HL-60 (cell line): Measurements from ENCODE around the gene CLIC1.

ENCODE experiments used
- DNase-seq, 2 experiments: peaks; one replicate each; pipeline ENCODE4 v3.0.0-alpha.2; 2010 to 2020; ENCODE audit warnings: low read depth in 1 of 2, low spot score in 1 of 2
- H3K27ac ChIP-seq: fragments of 250-450 bp; sonication (Bioruptor Pico); replicated peaks from 2 replicates; pipeline ENCODE4 v1.5.1; 2020; ENCODE audit warnings: mild to moderate bottlenecking, moderate library complexity
- H3K27me3 ChIP-seq: fragments of 250-450 bp; sonication (Bioruptor Pico); 2 replicates; pipeline ENCODE4 v1.5.1; 2021; ENCODE audit warnings: mild to moderate bottlenecking, moderate library complexity; ENCODE audit not compliant: insufficient read depth, poor library complexity, severe bottlenecking
- H3K4me3 ChIP-seq: replicated peaks from 2 replicates; pipeline ENCODE4 v1.5.1; 2011; ENCODE audit warnings: mild to moderate bottlenecking, control low read depth, low read length; ENCODE audit not compliant: insufficient read depth
- GABPA ChIP-seq: IDR thresholded peaks from 2 replicates; pipeline ENCODE4 v1.6.1; 2012; ENCODE audit warnings: low read depth
- POLR2AphosphoS5 ChIP-seq: IDR thresholded peaks from 2 replicates; pipeline ENCODE4 v1.6.1; 2012; ENCODE audit warnings: low read depth
- SPI1 ChIP-seq: IDR thresholded peaks from 2 replicates; pipeline ENCODE4 v1.6.1; 2012; ENCODE audit warnings: low read depth, mild to moderate bottlenecking, borderline replicate concordance
- TF ChIP-seq, protein P1 (sequence below): IDR thresholded peaks from 2 replicates; pipeline ENCODE4 v1.6.1; 2012; ENCODE audit warnings: low read depth; ENCODE audit not compliant: insufficient replicate concordance
- TF ChIP-seq, protein P2 (sequence below): IDR thresholded peaks from one replicate; pipeline ENCODE4 v1.5.1; 2011; ENCODE audit warnings: low read length, control low read depth, inconsistent platforms; ENCODE audit not compliant: insufficient read depth

The CLIC1 gene

DNA sequence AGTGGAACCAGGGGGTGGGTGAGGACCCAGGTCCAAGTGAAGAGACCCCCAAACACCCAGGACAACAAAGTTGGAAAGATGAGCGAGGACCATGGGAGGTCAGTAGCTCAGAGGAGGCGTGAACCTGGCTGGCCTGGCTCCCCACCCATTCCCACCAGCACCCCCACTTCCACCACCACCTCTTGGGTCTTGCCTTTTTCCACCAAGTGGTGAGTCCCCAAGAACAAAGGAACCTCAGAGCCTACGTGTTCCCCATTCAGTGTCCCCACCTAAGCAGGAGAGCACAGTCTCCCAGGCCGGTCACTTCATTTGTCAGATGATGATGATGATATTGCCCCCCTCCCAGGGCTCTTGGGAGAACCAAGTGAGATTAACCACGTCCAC, 41.3 kb upstream of the CLIC1 start:
- no peak for TF ChIP-seq SPI1
- TF ChIP-seq, protein P1, sequence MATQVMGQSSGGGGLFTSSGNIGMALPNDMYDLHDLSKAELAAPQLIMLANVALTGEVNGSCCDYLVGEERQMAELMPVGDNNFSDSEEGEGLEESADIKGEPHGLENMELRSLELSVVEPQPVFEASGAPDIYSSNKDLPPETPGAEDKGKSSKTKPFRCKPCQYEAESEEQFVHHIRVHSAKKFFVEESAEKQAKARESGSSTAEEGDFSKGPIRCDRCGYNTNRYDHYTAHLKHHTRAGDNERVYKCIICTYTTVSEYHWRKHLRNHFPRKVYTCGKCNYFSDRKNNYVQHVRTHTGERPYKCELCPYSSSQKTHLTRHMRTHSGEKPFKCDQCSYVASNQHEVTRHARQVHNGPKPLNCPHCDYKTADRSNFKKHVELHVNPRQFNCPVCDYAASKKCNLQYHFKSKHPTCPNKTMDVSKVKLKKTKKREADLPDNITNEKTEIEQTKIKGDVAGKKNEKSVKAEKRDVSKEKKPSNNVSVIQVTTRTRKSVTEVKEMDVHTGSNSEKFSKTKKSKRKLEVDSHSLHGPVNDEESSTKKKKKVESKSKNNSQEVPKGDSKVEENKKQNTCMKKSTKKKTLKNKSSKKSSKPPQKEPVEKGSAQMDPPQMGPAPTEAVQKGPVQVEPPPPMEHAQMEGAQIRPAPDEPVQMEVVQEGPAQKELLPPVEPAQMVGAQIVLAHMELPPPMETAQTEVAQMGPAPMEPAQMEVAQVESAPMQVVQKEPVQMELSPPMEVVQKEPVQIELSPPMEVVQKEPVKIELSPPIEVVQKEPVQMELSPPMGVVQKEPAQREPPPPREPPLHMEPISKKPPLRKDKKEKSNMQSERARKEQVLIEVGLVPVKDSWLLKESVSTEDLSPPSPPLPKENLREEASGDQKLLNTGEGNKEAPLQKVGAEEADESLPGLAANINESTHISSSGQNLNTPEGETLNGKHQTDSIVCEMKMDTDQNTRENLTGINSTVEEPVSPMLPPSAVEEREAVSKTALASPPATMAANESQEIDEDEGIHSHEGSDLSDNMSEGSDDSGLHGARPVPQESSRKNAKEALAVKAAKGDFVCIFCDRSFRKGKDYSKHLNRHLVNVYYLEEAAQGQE, result no peak
- no peak for TF ChIP-seq POLR2AphosphoS5
- no peak for TF ChIP-seq GABPA
- TF ChIP-seq, protein P2, sequence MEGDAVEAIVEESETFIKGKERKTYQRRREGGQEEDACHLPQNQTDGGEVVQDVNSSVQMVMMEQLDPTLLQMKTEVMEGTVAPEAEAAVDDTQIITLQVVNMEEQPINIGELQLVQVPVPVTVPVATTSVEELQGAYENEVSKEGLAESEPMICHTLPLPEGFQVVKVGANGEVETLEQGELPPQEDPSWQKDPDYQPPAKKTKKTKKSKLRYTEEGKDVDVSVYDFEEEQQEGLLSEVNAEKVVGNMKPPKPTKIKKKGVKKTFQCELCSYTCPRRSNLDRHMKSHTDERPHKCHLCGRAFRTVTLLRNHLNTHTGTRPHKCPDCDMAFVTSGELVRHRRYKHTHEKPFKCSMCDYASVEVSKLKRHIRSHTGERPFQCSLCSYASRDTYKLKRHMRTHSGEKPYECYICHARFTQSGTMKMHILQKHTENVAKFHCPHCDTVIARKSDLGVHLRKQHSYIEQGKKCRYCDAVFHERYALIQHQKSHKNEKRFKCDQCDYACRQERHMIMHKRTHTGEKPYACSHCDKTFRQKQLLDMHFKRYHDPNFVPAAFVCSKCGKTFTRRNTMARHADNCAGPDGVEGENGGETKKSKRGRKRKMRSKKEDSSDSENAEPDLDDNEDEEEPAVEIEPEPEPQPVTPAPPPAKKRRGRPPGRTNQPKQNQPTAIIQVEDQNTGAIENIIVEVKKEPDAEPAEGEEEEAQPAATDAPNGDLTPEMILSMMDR, result no peak
- H3K4me3 ChIP-seq, result no peak overlapping the region
- no peak for DNase-seq
- no peak overlapping the region; the same call in 1 of the 2 replicates for H3K27ac ChIP-seq
- H3K27me3 ChIP-seq, result no peaks in the 10 kb centered on the region

DNA sequence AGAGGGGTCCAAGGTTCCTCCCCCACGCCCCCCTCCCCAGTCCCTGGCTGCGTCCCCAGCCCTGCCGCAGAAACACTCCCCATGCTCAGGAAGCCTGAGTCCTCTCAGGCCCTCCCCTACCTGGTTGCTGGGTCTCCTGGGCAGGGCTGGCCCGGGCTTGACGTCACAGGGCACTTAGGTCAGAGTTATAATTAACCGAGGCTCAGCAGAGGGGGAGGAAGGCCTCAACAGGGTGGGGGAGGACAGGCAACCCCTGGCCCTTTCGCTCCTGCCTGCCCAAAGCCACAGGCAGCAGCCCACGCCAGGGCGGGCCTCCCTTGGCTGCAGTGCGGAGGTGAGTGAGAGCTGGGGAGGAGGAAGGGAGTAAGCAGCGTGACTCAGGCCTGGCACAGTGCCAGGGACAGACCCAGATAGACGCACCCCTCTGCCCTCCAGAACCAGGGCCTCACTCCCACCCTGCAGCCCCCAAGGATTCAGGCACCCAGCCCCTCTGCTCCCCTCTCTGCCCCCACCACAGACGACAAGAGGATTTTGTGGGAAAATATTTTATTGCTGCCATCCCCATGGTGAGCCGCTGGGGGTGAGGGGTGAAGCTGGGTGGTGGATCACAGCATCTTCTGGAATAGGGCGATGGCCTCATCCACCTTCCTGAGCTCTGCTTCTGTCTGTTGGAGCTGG, 40.8 kb upstream of the CLIC1 start, which contains the start of gene VWA7:
Gene VWA7 (minus strand): TSS at position 340 of the 678 bp plus-strand sequence. CDS start 549 bp downstream, outside the sequence.
- Histone ChIP-seq H3K27ac (peak within 1 kb of the TSS; percentile 39), H3K27me3 (no peaks in the 10 kb centered on the region), H3K4me3 (0 out of 2 replicates have a peak within 1 kb of the TSS, but pooled peaks have one; percentile 9)
- TF ChIP-seq POLR2AphosphoS5, result peak; percentile 82
- TF ChIP-seq, protein P1, result no peak
- no peak for TF ChIP-seq GABPA
- DNase-seq, result peak; percentile 78 to 90

DNA sequence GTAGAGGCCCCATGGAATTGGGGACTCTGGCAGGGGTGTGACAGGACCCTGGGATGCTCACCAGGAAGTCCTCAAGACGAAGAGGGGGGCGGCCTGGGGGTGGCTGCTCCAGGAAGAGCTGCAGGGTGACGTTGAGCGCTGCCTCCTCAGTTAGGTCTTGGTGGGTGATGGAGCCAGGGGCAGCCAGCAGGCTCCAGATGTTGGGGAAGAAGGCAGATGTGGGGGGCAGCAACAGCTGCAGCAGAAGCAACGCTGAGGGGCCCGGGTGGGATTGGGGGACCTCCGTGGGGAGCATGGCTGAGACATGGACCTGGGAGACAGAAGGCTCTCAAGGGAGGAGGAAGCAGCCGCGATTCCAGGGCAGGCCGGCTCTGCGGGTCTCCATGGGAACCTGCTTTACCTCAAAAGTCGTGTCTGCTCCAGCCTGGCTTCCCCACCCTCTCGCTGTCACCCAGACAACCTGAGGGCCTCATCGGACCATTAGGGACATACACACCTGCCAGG, 40.2 kb upstream of the CLIC1 start:
- TF ChIP-seq, protein P2, result no peak
- TF ChIP-seq, protein P1, result no peak
- no peak for TF ChIP-seq GABPA
- no peak for TF ChIP-seq POLR2AphosphoS5
- TF ChIP-seq SPI1, result no peak
- peak in 1 of 2 experiments; percentile 19 for DNase-seq
- peak overlapping the region; percentile 39 for H3K27ac ChIP-seq
- 0 out of 2 replicates have a peak overlapping the region, but pooled peaks have one; percentile 9 for H3K4me3 ChIP-seq
- no peaks in the 10 kb centered on the region for H3K27me3 ChIP-seq
